HG03457 (cell line): ENCODE measurements around the gene ENPP4.
"Not testable (repeated sequence)": the region's sequence is repeated elsewhere in the genome, so short reads cannot be mapped to it uniquely, and the experiment has no call there.

Experiments
- ATAC-seq: cut with Tn5 transposase; IDR thresholded peaks from one replicate; pipeline ENCODE4 v1.9.1; 2021; ENCODE audit warnings: moderate number of reproducible peaks; ENCODE audit not compliant: unreplicated experiment

ENPP4 gene

DNA sequence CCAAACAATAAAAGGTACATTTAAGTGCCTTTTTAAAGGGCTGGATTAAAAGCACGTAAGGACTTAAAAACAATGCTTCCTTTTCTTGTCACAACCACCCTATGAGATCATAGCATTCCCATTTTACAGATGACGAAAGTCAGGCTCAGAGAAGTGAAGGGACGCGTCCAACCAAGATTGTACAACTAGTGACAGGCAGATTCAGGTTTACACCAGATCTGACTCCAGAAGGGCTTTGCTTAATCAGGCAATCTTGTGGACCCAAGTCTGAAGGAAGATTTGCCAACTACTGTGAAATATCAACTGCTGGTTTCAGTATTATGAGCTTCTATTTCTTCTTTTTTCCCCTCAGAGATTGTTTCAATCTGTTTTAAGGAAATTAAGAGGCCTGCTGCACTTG, 877 bp downstream of the ENPP4 start:
- no peak for ATAC-seq

DNA sequence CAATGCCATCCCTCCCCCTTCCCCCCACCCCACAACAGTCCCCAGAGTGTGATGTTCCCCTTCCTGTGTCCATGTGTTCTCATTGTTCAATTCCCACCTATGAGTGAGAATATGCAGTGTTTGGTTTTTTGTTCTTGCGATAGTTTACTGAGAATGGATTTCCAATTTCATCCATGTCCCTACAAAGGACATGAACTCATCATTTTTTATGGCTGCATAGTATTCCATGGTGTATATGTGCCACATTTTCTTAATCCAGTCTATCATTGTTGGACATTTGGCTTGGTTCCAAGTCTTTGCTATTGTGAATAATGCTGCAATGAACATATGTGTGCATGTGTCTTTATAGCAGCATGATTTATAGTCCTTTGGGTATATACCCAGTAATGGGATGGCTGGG, 1.5 kb downstream of the ENPP4 start:
- ATAC-seq: not testable (repeated sequence)

DNA sequence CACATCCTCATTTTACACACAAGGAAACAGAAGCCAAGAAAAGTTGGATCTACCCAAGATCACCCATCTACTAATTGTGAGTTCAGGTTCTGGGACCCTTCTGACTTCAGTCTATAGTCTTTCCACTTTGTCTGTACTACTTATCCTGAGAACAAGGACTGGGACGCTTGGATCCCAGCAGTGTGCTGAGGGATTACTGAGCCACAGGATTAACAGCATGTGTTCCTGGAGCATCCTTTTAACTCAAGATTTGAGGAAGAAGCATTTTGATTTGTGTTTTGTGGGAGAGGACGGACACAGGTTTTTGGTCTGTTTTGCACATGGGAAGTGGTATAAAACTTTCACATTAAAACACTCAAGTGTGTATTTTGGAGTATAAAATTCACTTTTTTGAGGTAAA, 4.4 kb downstream of the ENPP4 start:
- no peak for ATAC-seq

DNA sequence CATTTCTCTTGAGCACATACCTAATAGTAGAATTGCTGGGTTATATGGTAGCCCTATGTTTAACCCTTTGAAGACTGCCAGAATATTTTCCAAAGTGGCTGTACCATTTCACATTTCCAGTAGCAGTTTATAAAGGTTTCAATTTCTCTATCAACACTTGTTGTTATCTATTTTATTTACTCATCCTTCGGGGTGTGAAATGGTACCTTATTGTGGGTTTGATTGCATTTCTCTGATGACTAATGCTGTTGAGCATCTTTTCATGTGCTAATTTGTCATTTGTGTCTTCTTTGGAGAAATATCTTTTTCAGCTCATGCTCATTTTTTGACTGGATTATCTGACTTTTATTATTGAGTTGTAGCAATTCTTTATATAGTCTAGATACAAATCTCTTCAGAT, 5.4 kb downstream of the ENPP4 start:
- no peak for ATAC-seq

DNA sequence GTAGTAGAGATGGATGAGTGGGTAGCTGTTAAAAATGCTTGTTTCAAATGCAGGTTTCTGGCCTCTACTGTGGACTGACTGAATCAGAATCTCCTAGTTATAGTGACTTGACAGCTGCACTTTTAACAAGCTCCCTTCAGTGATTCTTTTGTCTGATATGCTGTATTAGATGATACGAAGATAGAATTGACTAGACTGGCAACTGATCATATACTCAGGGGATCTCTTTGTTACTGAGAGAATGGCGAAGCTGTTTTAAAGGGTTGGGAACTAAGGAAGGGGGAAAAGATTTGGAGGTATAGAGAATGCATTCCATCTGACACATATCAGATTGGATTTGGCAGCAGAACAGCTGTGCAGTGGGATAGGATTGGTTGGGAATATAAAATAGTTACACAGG, 7.0 kb downstream of the ENPP4 start:
- no peak for ATAC-seq

DNA sequence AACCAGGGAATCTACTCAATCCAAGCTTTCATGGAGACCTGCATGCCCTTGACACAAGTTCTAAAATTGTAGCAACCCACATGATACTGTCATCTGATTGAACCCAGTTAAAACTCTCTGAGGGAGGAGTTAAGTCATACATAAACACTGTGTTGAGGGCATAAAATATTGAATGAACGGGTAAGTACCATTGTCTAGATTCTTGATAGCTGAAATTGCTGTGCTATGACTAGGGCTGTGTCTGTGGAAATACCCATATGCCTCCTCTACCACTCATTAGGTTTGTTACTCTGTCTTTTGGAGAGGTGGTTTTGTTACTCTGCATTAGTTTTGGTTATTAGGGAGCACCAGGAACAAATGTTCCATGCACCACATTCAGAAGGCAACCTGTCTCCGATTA, 7.6 kb downstream of the ENPP4 start:
- ATAC-seq: peak; percentile 36

- peak; percentile 73 for ATAC-seq
These were observed 8.5 kb downstream of the ENPP4 start for GRCh38 chr6:46138281-46138680.

- no peak for ATAC-seq
These were observed 14.5 kb downstream of the ENPP4 start for GRCh38 chr6:46144270-46144669.

- ATAC-seq: not testable (repeated sequence)
These were observed 19.3 kb downstream of the ENPP4 start for GRCh38 chr6:46149066-46149465.

DNA sequence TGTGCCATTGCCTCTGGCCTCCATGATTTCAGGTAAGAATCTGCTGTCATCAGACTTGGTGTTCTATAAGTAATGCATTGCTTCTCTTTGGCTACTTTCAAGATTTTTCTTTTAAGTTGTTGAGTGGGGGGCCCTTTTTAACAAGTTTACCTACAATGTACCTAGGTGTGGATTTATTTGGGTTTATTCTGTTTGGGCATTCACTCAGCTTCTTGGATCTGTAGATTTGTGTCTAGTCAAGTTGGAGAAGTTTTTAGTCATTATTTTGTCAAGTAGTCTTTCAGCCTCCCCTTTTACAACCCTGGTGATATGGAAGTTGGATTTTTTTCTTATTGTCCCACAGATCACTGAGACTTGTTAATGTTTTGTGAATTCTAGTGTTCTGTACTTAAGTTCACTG, 26.9 kb downstream of the ENPP4 start:
- no peak for ATAC-seq

DNA sequence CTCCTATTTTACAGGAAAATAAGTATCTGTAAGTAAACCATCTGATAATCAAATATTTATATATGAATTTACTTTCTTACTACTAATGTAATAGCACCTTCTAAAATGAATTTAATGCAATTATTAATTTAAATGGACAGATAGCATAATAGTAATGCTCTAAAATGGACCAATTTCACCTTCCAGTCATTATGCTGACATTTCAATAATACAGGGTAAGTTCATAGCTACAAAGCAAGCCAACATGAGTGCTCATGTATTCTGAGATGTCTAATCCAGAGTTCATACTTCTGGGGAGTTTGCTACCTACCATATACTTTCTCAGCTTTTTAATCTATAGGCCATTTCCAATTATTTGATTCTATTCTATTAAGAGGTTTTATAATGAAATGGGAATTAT, 29.4 kb downstream of the ENPP4 start:
- no peak for ATAC-seq

DNA sequence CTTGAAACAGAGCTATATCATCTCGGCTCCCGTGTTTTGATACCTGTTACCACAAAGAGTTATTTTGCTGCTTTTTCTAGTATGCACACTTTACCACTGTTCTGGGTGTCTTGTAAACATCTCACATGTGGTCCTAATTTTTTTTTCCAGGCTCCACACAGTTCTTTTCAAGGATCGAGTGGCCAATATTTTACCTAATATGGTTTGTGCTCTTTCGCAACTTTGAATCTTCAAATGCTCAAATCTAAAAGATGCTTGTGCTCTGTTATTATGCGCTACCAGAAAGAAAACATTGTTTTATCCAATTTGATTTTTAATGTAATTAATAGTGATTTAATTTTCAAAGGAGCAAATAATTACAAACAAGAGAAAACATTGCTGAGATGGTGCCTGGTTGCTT, 30.3 kb downstream of the ENPP4 start:
- no peak for ATAC-seq

DNA sequence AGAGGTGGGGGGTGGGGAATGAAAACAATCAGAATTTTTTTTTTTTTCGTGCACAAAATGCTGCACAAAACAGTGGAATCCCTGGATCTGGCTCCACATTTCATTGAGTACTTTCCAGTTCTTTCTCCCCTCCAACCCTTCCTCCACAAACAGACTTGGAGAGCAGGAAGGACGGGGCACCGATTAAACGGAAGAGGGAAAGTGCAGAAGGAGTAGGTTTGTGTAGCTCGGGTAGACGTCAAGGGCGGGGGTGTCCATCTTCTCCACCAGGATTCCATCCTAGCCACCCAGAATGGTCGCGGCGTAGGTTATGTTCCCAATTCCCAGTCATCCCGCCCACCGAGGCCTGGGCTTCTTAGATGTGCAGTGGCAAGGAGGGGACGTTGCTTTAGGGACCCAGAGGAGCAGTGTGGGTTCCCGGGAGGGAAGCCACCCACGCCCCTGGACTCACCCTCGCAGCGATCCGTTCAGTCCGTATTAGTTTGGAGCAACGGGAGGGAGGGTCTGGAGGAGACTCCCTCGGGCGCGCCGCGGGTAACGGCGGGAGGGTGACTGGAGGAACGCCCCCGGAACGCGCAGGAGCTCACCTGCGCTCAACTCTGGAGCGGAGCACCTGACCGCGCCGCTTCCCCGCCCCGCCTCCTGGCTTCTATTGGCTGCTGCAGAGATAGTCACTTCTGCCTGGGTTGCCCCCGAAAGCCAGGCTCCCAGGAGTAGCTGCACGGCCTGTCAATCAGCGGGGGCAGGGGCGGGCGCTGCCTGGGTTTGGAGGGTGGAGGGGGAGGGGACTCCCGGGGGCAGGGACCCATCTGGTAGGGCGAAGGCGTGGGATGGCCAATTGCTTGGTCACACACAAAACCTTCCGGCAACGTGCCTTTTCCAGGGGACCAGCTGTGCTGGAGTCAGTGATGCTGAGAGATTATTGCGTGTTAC, 40.8 kb downstream of the ENPP4 start, which contains the start of gene ENPP5:
ENPP5 (minus strand) TSS at position 624 of the 933 bp plus-strand sequence. CDS start 2,718 bp downstream, outside the sequence.
- ATAC-seq: peak; percentile 83

DNA sequence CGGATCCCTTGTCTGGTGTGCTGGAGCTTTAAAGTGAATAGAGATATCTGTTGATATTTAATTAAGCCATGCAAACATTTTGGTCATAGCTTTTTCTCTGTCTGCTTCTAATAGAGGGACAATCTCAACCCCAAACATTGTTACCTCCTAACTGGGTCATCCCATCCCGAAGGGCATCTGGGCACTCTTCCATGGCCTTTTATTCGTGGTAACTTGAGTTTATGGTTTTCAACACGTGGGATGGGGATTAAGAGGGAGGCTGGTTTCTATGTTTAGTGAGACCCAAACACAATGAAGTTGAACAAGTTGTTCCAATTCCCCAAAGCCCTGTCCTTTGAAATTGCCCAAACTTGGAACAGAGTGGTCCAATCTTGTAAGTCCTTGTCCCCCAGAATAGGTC, 42.4 kb downstream of the ENPP4 start:
- ATAC-seq: no peak

DNA sequence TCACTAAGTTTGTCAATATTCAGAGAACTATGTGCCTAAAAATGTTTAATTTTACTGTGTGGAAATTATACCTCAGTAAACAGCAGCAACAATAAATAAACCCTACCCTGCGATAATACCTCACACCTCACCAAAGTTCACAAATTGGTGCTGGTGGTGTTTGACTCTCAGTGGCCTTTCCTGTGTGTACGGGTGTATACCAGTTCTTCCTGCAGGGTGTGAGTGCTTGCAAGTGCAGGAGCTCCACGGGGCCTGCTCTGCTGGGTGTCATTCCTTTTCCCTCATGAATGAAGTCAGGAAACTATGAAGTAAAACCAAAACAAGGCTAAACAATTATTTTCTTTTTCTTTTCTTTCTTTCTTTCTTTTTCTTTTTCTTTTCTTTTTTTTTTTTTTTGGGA, 45.1 kb downstream of the ENPP4 start:
- ATAC-seq: no peak

DNA sequence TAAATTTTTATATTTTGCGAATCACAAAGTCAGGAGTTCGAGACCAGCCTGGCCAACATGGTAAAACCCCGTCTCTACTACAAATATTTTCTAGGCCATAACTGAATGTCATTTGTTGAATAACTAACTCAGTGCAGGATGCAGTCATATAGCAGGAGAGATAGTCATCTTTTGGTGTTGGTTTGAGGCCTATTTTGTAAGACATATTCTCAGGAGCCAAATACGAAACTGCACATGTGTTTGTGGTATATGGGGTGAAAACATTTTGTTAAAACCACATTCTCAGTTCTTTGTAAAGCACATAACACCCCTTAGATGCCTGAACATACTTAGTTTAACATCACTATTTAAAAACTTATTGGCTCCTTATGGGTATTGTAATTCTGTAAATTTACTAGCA, 45.7 kb downstream of the ENPP4 start:
- peak; percentile 70 for ATAC-seq

- ATAC-seq: no peak
These were observed 46.2 kb downstream of the ENPP4 start for GRCh38 chr6:46175976-46176375.

DNA sequence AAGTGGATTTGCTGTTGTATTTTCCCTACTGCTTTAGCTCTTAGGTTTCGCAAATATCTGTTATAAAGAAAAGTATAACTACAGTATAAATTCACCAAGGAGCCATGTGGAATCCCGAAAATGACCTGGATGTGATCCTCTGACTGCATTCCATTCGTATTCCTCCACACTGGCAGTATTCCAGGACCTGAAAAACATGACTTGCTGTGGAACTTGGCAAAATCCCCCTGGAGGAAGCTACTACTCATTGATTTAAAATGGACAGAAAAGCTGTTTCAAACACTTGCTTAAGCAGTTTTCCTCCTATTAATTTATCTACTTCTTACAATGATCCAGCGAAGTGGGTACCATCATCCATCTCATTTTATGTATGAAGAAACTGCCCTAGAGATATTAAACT, 54.3 kb downstream of the ENPP4 start:
- no peak for ATAC-seq

GRCh38 chr6:46186583-46186982, 56.8 kb downstream of the ENPP4 start:
- no peak for ATAC-seq

- no peak for ATAC-seq
These were observed 59.9 kb downstream of the ENPP4 start for GRCh38 chr6:46189726-46190125.

GRCh38 chr6:46190889-46191288, 61.1 kb downstream of the ENPP4 start:
- no peak for ATAC-seq

- no peak for ATAC-seq
These were observed 62.2 kb downstream of the ENPP4 start for GRCh38 chr6:46191961-46192360.
